DND-41 (cell line): ENCODE data around the gene DOCK8.

ENCODE experiments used
- CTCF ChIP-seq: IDR thresholded peaks from 2 replicates; pipeline ENCODE4 v1.5.1; 2012; ENCODE audit warnings: borderline replicate concordance, low read length, moderate library complexity, mild to moderate bottlenecking; ENCODE audit not compliant: poor library complexity, severe bottlenecking; ENCODE audit errors: extremely low read depth
- EZH2 ChIP-seq: IDR thresholded peaks from 3 replicates; pipeline ENCODE4 v1.6.1; 2012; ENCODE audit warnings: borderline replicate concordance, low read depth, mild to moderate bottlenecking, moderate library complexity, low read length, inconsistent platforms; ENCODE audit not compliant: severe bottlenecking

- TF ChIP-seq CTCF (no peak), EZH2 (no peak)
These were observed 232.8 kb downstream of the DOCK8 start for GRCh38 chr9:447230-448025.
